AG20443 (cell line): ENCODE data around the gene GRIN2C.
"Not testable (repeated sequence)": the region's sequence is repeated elsewhere in the genome, so short reads cannot be mapped to it uniquely, and the experiment has no call there.

Experiments
- DNase-seq: peaks from one replicate; pipeline ENCODE4 v3.0.0; 2012; ENCODE audit warnings: low spot score, mixed read lengths

GRIN2C gene

GRCh38 chr17:74879308-74879707 lies 19.6 kb upstream of the GRIN2C start:
- DNase-seq, result no peak

- no peak for DNase-seq
Measured at GRCh38 chr17:74878658-74879057, 19.0 kb upstream of the GRIN2C start.

GRCh38 chr17:74877592-74878548 lies 18.2 kb upstream of the GRIN2C start:
- DNase-seq, result peak; percentile 52

GRCh38 chr17:74875977-74876593 lies 16.4 kb upstream of the GRIN2C start:
- DNase-seq, result no peak

GRCh38 chr17:74875155-74875976 lies 15.7 kb upstream of the GRIN2C start:
- DNase-seq, result no peak

- no peak for DNase-seq
Measured at GRCh38 chr17:74874615-74875037, 14.9 kb upstream of the GRIN2C start.

- DNase-seq, result no peak
Measured at GRCh38 chr17:74873874-74874614, 14.4 kb upstream of the GRIN2C start.

GRCh38 chr17:74873037-74873873 lies 13.6 kb upstream of the GRIN2C start:
- DNase-seq, result peak; percentile 99

GRCh38 chr17:74872313-74873036 lies 12.8 kb upstream of the GRIN2C start, which contains the start of gene FDXR:
Gene FDXR (minus strand): TSS chr17:74872994. CDS start chr17:74872944, 50 bp downstream.
- DNase-seq, result no peak

GRCh38 chr17:74871356-74872076 lies 11.8 kb upstream of the GRIN2C start:
- no peak for DNase-seq

GRCh38 chr17:74870512-74870911 lies 10.8 kb upstream of the GRIN2C start:
- peak; percentile 56 for DNase-seq

GRCh38 chr17:74870028-74870427 lies 10.3 kb upstream of the GRIN2C start:
- DNase-seq, result not testable (repeated sequence)

- no peak for DNase-seq
Measured at GRCh38 chr17:74868908-74869255, 9.2 kb upstream of the GRIN2C start.

- no peak for DNase-seq
Measured at GRCh38 chr17:74868251-74868907, 8.7 kb upstream of the GRIN2C start.

- no peak for DNase-seq
Measured at GRCh38 chr17:74866198-74866835, 6.6 kb upstream of the GRIN2C start.

GRCh38 chr17:74865504-74866197 lies 6.0 kb upstream of the GRIN2C start:
- DNase-seq, result no peak

GRCh38 chr17:74864866-74865395 lies 5.2 kb upstream of the GRIN2C start:
- peak; percentile 86 for DNase-seq
